GM12878 (cell line): ENCODE data around the gene COL20A1.

Experiments used
- ETV6 ChIP-seq, 2 experiments: fragments of 450-650 bp in 1 of 2; IDR thresholded peaks in 1 of 2; conservative IDR thresholded peaks in 1 of 2; 2 replicates each; pipeline ENCODE4 v1.6.1; 2014; ENCODE audit warnings: antibody characterized with exemption in 1 of 2, borderline replicate concordance in 1 of 2, low read depth in 1 of 2, mild to moderate bottlenecking in 1 of 2, moderate library complexity in 1 of 2
- EZH2 ChIP-seq: IDR thresholded peaks from 2 replicates; pipeline ENCODE4 v1.6.1; 2012; ENCODE audit warnings: low read depth, mild to moderate bottlenecking, control low read depth, inconsistent platforms, low read length, borderline replicate concordance; ENCODE audit not compliant: control insufficient read depth
- NR2C2 ChIP-seq: IDR thresholded peaks from 2 replicates; pipeline ENCODE4 v1.6.1; 2011; ENCODE audit warnings: borderline replicate concordance, low read depth; ENCODE audit not compliant: control insufficient read depth, insufficient read length
- TF ChIP-seq, protein P1 (sequence below): IDR thresholded peaks from 2 replicates; pipeline ENCODE4 v1.6.1; 2012; ENCODE audit warnings: low read depth, low read length, improper control_type of control experiment
- TF ChIP-seq, protein P2 (sequence below): IDR thresholded peaks from 2 replicates; pipeline ENCODE4 v1.6.1; 2012; ENCODE audit warnings: low read depth, low read length, improper control_type of control experiment
- TF ChIP-seq, protein P3 (sequence below): fragments of 450-650 bp; IDR thresholded peaks from 2 replicates; pipeline ENCODE4 v1.6.1; 2016; ENCODE audit warnings: mild to moderate bottlenecking
- TF ChIP-seq, protein P4 (sequence below), 3 experiments: IDR thresholded peaks in 2 of 3; conservative IDR thresholded peaks in 1 of 3; 2 replicates each; pipeline ENCODE4 v1.5.1; 2011; ENCODE audit warnings: low read depth in 3 of 3, low read length in 3 of 3, mild to moderate bottlenecking in 3 of 3, control low read depth in 2 of 3, moderate library complexity in 2 of 3, inconsistent platforms in 1 of 3, mixed read lengths in 1 of 3; ENCODE audit not compliant: control insufficient read depth in 2 of 3, insufficient read depth in 1 of 3; ENCODE audit errors: extremely low read depth in 1 of 3

DNA sequence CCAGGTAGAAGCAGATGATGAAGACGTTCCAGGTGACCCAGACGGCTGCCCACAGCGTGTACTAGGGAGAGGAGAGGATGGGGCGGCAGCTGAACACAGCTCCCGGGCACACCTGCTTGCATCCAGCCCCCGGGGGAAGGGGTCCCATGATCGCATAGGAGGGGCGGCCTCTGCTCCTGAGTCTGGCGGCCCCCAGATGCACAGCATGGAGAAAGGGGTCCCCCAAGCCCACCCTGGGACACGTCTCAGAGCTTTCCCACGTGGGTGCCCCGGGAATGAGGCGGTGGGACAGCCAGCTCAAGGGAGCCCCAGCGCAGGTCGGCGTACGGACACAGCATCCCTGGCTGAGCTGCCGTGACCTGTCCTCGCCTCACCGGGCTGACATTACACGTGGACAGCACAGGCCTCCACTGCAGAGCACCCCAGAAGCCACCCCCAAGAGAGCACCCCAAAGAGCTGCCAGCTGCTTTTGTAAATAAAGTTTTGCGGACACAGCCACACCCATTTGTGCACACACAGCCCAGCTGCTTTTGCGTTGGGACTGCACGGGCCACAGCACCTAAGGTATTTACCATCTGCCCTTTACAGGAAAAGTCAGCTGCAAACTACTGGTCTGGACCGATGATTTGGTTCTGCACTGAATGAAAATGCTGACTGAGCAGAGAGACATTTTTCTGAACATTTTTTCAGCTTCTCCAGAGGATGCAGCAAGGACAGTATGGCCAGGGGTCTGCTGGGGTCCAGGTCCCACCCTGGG lies 44.0 kb upstream of the COL20A1 start:
- TF ChIP-seq NR2C2 (no peak), EZH2 (no peak), ETV6 (conservative IDR thresholded peaks at IDR 0.05 in 1 of 2, IDR thresholded peaks at IDR 0.05 in 1 of 2; ENCODE audit: borderline replicate concordance in 1 of 2, low read depth in 1 of 2) (no peak)
- TF ChIP-seq, protein P1, sequence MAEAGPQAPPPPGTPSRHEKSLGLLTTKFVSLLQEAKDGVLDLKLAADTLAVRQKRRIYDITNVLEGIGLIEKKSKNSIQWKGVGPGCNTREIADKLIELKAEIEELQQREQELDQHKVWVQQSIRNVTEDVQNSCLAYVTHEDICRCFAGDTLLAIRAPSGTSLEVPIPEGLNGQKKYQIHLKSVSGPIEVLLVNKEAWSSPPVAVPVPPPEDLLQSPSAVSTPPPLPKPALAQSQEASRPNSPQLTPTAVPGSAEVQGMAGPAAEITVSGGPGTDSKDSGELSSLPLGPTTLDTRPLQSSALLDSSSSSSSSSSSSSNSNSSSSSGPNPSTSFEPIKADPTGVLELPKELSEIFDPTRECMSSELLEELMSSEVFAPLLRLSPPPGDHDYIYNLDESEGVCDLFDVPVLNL, result no peak
- TF ChIP-seq, protein P2, sequence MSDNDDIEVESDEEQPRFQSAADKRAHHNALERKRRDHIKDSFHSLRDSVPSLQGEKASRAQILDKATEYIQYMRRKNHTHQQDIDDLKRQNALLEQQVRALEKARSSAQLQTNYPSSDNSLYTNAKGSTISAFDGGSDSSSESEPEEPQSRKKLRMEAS, result no peak
- TF ChIP-seq, protein P3, sequence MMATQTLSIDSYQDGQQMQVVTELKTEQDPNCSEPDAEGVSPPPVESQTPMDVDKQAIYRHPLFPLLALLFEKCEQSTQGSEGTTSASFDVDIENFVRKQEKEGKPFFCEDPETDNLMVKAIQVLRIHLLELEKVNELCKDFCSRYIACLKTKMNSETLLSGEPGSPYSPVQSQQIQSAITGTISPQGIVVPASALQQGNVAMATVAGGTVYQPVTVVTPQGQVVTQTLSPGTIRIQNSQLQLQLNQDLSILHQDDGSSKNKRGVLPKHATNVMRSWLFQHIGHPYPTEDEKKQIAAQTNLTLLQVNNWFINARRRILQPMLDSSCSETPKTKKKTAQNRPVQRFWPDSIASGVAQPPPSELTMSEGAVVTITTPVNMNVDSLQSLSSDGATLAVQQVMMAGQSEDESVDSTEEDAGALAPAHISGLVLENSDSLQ, result no peak
- TF ChIP-seq, protein P4, sequence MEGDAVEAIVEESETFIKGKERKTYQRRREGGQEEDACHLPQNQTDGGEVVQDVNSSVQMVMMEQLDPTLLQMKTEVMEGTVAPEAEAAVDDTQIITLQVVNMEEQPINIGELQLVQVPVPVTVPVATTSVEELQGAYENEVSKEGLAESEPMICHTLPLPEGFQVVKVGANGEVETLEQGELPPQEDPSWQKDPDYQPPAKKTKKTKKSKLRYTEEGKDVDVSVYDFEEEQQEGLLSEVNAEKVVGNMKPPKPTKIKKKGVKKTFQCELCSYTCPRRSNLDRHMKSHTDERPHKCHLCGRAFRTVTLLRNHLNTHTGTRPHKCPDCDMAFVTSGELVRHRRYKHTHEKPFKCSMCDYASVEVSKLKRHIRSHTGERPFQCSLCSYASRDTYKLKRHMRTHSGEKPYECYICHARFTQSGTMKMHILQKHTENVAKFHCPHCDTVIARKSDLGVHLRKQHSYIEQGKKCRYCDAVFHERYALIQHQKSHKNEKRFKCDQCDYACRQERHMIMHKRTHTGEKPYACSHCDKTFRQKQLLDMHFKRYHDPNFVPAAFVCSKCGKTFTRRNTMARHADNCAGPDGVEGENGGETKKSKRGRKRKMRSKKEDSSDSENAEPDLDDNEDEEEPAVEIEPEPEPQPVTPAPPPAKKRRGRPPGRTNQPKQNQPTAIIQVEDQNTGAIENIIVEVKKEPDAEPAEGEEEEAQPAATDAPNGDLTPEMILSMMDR (IDR thresholded peaks at IDR 0.05 in 2 of 3, conservative IDR thresholded peaks at IDR 0.05 in 1 of 3; ENCODE audit: control insufficient read depth in 2 of 3, extremely low read depth in 1 of 3, insufficient read depth in 1 of 3, low read depth in 3 of 3, low read length in 3 of 3), result no peak
